HepG2 (cell line): ENCODE results near the gene RASA4B. TPM values are rescaled to one million over a fixed set of nuclear protein-coding genes. Genes with fewer than 3 reads are reported as not detected.

Experiments used
- HES4 ChIP-seq: sonication (generic); formaldehyde crosslinking; IDR thresholded peaks from 2 replicates; pipeline ENCODE4 v1.9.0; 2021; ENCODE audit warnings: mild to moderate bottlenecking, missing genetic modification reagents, borderline replicate concordance
- HOXA7 ChIP-seq: sonication (generic); formaldehyde crosslinking; IDR thresholded peaks from 2 replicates; pipeline ENCODE4 v1.8.1; 2022; ENCODE audit warnings: mild to moderate bottlenecking, missing genetic modification reagents, moderate library complexity
- KDM5B ChIP-seq: sonication (generic); formaldehyde crosslinking; IDR thresholded peaks from 2 replicates; pipeline ENCODE4 v1.4.0; 2020; ENCODE audit warnings: missing genetic modification reagents, mild to moderate bottlenecking, borderline replicate concordance
- MTA3 ChIP-seq: sonication (generic); formaldehyde crosslinking; IDR thresholded peaks from 2 replicates; pipeline ENCODE4 v1.4.0; 2020; ENCODE audit warnings: missing genetic modification reagents
- MZF1 ChIP-seq: sonication (generic); formaldehyde crosslinking; IDR thresholded peaks from 2 replicates; pipeline ENCODE4 v1.8.1; 2023; ENCODE audit warnings: mild to moderate bottlenecking, missing genetic modification reagents, borderline replicate concordance
- NCOR1 ChIP-seq: fragments of 200-600 bp; sonication (generic); IDR thresholded peaks from 2 replicates; pipeline ENCODE4 v1.7.0; 2017; ENCODE audit warnings: antibody characterized with exemption, low read length, borderline replicate concordance
- NR3C1 ChIP-seq: sonication (generic); formaldehyde crosslinking; IDR thresholded peaks from 2 replicates; pipeline ENCODE4 v1.4.0; 2020; ENCODE audit warnings: missing genetic modification reagents
- PAWR ChIP-seq: sonication (generic); formaldehyde crosslinking; IDR thresholded peaks from 2 replicates; pipeline ENCODE4 v1.4.0; 2020; ENCODE audit warnings: missing genetic modification reagents, mild to moderate bottlenecking, borderline replicate concordance
- REXO4 ChIP-seq: sonication (generic); formaldehyde crosslinking; IDR thresholded peaks from 2 replicates; pipeline ENCODE4 v1.8.0; 2022; ENCODE audit warnings: missing genetic modification reagents, mild to moderate bottlenecking, borderline replicate concordance
- SMAD1 ChIP-seq: sonication (generic); formaldehyde crosslinking; IDR thresholded peaks from 2 replicates; pipeline ENCODE4 v1.4.0; 2020; ENCODE audit warnings: missing genetic modification reagents, low read depth, mild to moderate bottlenecking, borderline replicate concordance
- ZNF230 ChIP-seq: sonication (generic); formaldehyde crosslinking; IDR thresholded peaks from 2 replicates; pipeline ENCODE4 v1.4.0; 2020; ENCODE audit warnings: mild to moderate bottlenecking, missing genetic modification reagents
- ZNF550 ChIP-seq: sonication (generic); formaldehyde crosslinking; IDR thresholded peaks from 2 replicates; pipeline ENCODE4 v1.4.0; 2020; ENCODE audit warnings: mild to moderate bottlenecking, missing genetic modification reagents, borderline replicate concordance
- ZNF616 ChIP-seq: sonication (generic); formaldehyde crosslinking; IDR thresholded peaks from 2 replicates; pipeline ENCODE4 v1.5.0; 2020; ENCODE audit warnings: low read depth, mild to moderate bottlenecking, missing genetic modification reagents
- polyA plus RNA-seq, 8 experiments: library from polyadenylated mRNA; depleted of rRNA in 3 of 8; stranded (reverse) in 7 of 8; unstranded in 1 of 8; fragments of >200 nt; fragmentation: Illumina TruSeq in 4 of 8; extraction: Trizol in 4 of 8; gene quantifications; 2 replicates each; pipeline versions ENCODE4 v1.2.1 to v1.2.3, GENCODE V29; 2011 to 2016; ENCODE audit warnings: low read depth in 4 of 8, missing spikeins in 1 of 8, mixed read lengths in 1 of 8; ENCODE audit not compliant: insufficient read depth in 1 of 8
- total RNA-seq, 5 experiments: library from RNA; depleted of rRNA; stranded (reverse); fragments of >200 nt; fragmentation: Illumina TruSeq; extraction: Trizol; gene quantifications; 2 replicates each; pipeline ENCODE4 v1.2.3, GENCODE V29; 2016; ENCODE audit warnings: low read depth in 1 of 5
- TF ChIP-seq, protein P1 (sequence below): sonication (generic); formaldehyde crosslinking; conservative IDR thresholded peaks from 2 replicates; pipeline ENCODE4 v1.4.0; 2020; ENCODE audit warnings: missing genetic modification reagents
- TF ChIP-seq, protein P2 (sequence below): sonication (generic); formaldehyde crosslinking; IDR thresholded peaks from 2 replicates; pipeline ENCODE4 v1.4.0; 2020; ENCODE audit warnings: missing genetic modification reagents, borderline replicate concordance
- TF ChIP-seq, protein P3 (sequence below): sonication (generic); formaldehyde crosslinking; IDR thresholded peaks from 2 replicates; pipeline ENCODE4 v1.5.0; 2020; ENCODE audit warnings: mild to moderate bottlenecking, missing genetic modification reagents
- TF ChIP-seq, protein P4 (sequence below): sonication (generic); formaldehyde crosslinking; IDR thresholded peaks from 2 replicates; pipeline ENCODE4 v1.5.0; 2020; ENCODE audit warnings: mild to moderate bottlenecking, missing genetic modification reagents, moderate library complexity
- TF ChIP-seq, protein P5 (sequence below): sonication (generic); formaldehyde crosslinking; IDR thresholded peaks from 2 replicates; pipeline ENCODE4 v1.5.1; 2020; ENCODE audit warnings: mild to moderate bottlenecking, missing genetic modification reagents, moderate library complexity
- TF ChIP-seq, protein P6 (sequence below): sonication (generic); formaldehyde crosslinking; IDR thresholded peaks from 2 replicates; pipeline ENCODE4 v1.8.0; 2022; ENCODE audit warnings: missing genetic modification reagents, mild to moderate bottlenecking, borderline replicate concordance

RASA4B gene
- total and polyA plus RNA-seq, 2 of the 13 experiments (the other 11 are each of a cell fraction or from before 2014, with no cell fraction given): 0.82 to 1.3 TPM

DNA sequence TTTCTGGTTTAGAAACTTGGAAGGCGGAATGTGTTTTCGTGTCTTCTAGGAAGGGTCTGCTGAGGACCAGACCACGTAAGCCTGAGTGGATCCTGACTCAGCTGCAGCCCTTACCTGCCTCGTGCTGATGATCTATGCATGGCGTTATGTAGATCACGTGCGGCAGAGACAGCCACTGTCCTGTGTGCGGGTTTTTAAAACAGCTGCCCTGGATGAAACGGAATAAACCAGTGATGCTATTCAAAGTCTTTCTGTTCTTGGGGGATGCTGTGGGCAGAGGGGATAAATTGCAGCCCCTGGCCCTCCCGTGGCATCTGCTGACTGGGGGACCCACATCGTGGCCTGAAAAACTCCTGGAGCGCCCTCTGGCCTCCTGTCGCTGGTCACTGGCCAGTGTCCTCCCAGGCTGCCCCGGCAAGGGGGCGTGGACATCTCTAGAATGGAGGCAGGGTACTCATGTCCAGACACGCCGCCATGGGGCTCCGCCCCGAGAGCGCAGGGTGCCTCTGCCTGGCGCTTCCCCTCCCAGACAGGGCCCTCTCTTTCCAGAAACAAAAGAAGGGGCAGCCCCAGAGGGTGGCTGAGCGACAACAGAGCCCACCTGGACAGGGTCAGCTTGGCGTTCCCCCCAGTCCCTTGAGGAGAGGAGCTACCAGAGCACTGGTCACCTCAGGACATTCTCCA is 66.1 kb downstream of the RASA4B start (continued):
- TF ChIP-seq HOXA7: no peak
- TF ChIP-seq, protein P1, sequence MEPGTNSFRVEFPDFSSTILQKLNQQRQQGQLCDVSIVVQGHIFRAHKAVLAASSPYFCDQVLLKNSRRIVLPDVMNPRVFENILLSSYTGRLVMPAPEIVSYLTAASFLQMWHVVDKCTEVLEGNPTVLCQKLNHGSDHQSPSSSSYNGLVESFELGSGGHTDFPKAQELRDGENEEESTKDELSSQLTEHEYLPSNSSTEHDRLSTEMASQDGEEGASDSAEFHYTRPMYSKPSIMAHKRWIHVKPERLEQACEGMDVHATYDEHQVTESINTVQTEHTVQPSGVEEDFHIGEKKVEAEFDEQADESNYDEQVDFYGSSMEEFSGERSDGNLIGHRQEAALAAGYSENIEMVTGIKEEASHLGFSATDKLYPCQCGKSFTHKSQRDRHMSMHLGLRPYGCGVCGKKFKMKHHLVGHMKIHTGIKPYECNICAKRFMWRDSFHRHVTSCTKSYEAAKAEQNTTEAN (CRISPR knock-in tag): no peak
- TF ChIP-seq, protein P2, sequence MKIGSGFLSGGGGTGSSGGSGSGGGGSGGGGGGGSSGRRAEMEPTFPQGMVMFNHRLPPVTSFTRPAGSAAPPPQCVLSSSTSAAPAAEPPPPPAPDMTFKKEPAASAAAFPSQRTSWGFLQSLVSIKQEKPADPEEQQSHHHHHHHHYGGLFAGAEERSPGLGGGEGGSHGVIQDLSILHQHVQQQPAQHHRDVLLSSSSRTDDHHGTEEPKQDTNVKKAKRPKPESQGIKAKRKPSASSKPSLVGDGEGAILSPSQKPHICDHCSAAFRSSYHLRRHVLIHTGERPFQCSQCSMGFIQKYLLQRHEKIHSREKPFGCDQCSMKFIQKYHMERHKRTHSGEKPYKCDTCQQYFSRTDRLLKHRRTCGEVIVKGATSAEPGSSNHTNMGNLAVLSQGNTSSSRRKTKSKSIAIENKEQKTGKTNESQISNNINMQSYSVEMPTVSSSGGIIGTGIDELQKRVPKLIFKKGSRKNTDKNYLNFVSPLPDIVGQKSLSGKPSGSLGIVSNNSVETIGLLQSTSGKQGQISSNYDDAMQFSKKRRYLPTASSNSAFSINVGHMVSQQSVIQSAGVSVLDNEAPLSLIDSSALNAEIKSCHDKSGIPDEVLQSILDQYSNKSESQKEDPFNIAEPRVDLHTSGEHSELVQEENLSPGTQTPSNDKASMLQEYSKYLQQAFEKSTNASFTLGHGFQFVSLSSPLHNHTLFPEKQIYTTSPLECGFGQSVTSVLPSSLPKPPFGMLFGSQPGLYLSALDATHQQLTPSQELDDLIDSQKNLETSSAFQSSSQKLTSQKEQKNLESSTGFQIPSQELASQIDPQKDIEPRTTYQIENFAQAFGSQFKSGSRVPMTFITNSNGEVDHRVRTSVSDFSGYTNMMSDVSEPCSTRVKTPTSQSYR (CRISPR knock-in tag): no peak
- TF ChIP-seq REXO4 (CRISPR knock-in tag): no peak
- no peak for TF ChIP-seq NR3C1
- TF ChIP-seq ZNF550 (CRISPR knock-in tag): no peak
- no peak for TF ChIP-seq PAWR (CRISPR knock-in tag)
- 0 out of 2 replicates have a peak, but pooled peaks have one; percentile 62 for TF ChIP-seq MZF1
- TF ChIP-seq SMAD1 (CRISPR knock-in tag): no peak
- TF ChIP-seq KDM5B (CRISPR knock-in tag): no peak
- no peak for TF ChIP-seq ZNF616 (CRISPR knock-in tag)
- TF ChIP-seq MTA3 (CRISPR knock-in tag): no peak
- TF ChIP-seq HES4: no peak
- TF ChIP-seq, protein P3, sequence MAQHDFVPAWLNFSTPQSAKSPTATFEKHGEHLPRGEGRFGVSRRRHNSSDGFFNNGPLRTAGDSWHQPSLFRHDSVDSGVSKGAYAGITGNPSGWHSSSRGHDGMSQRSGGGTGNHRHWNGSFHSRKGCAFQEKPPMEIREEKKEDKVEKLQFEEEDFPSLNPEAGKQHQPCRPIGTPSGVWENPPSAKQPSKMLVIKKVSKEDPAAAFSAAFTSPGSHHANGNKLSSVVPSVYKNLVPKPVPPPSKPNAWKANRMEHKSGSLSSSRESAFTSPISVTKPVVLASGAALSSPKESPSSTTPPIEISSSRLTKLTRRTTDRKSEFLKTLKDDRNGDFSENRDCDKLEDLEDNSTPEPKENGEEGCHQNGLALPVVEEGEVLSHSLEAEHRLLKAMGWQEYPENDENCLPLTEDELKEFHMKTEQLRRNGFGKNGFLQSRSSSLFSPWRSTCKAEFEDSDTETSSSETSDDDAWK (CRISPR knock-in tag): no peak
- TF ChIP-seq, protein P4, sequence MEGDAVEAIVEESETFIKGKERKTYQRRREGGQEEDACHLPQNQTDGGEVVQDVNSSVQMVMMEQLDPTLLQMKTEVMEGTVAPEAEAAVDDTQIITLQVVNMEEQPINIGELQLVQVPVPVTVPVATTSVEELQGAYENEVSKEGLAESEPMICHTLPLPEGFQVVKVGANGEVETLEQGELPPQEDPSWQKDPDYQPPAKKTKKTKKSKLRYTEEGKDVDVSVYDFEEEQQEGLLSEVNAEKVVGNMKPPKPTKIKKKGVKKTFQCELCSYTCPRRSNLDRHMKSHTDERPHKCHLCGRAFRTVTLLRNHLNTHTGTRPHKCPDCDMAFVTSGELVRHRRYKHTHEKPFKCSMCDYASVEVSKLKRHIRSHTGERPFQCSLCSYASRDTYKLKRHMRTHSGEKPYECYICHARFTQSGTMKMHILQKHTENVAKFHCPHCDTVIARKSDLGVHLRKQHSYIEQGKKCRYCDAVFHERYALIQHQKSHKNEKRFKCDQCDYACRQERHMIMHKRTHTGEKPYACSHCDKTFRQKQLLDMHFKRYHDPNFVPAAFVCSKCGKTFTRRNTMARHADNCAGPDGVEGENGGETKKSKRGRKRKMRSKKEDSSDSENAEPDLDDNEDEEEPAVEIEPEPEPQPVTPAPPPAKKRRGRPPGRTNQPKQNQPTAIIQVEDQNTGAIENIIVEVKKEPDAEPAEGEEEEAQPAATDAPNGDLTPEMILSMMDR: peak; percentile 87
- TF ChIP-seq, protein P5, sequence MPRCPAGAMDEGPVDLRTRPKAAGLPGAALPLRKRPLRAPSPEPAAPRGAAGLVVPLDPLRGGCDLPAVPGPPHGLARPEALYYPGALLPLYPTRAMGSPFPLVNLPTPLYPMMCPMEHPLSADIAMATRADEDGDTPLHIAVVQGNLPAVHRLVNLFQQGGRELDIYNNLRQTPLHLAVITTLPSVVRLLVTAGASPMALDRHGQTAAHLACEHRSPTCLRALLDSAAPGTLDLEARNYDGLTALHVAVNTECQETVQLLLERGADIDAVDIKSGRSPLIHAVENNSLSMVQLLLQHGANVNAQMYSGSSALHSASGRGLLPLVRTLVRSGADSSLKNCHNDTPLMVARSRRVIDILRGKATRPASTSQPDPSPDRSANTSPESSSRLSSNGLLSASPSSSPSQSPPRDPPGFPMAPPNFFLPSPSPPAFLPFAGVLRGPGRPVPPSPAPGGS (CRISPR knock-in tag): no peak
- 0 out of 2 replicates have a peak, but pooled peaks have one; percentile 41 for TF ChIP-seq ZNF230 (CRISPR knock-in tag)
- TF ChIP-seq, protein P6, sequence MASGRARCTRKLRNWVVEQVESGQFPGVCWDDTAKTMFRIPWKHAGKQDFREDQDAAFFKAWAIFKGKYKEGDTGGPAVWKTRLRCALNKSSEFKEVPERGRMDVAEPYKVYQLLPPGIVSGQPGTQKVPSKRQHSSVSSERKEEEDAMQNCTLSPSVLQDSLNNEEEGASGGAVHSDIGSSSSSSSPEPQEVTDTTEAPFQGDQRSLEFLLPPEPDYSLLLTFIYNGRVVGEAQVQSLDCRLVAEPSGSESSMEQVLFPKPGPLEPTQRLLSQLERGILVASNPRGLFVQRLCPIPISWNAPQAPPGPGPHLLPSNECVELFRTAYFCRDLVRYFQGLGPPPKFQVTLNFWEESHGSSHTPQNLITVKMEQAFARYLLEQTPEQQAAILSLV: peak; percentile 27; the same call in 1 of the 2 replicates
- no peak for TF ChIP-seq NCOR1
